Measurements from ENCODE around the gene HOXC13. TPM values are rescaled to one million over a fixed set of nuclear protein-coding genes. Genes with fewer than 3 reads are reported as not detected.
A peak's percentile ranks its signal among the peaks of the same experiment; 100 is the strongest.

Gene HOXC13
- total RNA-seq, 1 experiment from 2014 or later, result 7.2 TPM

GRCh38 chr12:53965281-53966084 is 26.9 kb downstream of the HOXC13 start:
- H3K27me3 ChIP-seq (replicated peaks), result no peaks in the 10 kb centered on the region
- peak overlapping the region; percentile 60 for H3K4me3 ChIP-seq
- H3K9me3 ChIP-seq (replicated peaks), result no peaks in the 10 kb centered on the region
- H3K36me3 ChIP-seq, result peaks cover 36% of the 10 kb centered on the region
- peaks cover 46% of the 10 kb centered on the region for H3K4me1 ChIP-seq (replicated peaks)
- peak; percentile 96 to 97 for DNase-seq (ENCODE audit: low read depth in 1 of 2, low spot score in 2 of 2)
- H3K27ac ChIP-seq, result peak overlapping the region; percentile 81

- Histone ChIP-seq H3K27ac (peak overlapping the region; percentile 81), H3K4me1 (replicated peaks) (peaks cover 51% of the 10 kb centered on the region), H3K36me3 (peaks cover 41% of the 10 kb centered on the region), H3K4me3 (peak overlapping the region; percentile 60), H3K9me3 (replicated peaks) (no peaks in the 10 kb centered on the region), H3K27me3 (replicated peaks) (no peaks in the 10 kb centered on the region)
- DNase-seq (ENCODE audit: low read depth in 1 of 2, low spot score in 2 of 2), result no peak
Observed at GRCh38 chr12:53966085-53966384, 27.4 kb downstream of the HOXC13 start.

- Histone ChIP-seq H3K27me3 (replicated peaks) (no peaks in the 10 kb centered on the region), H3K27ac (peak overlapping the region; percentile 81), H3K9me3 (replicated peaks) (no peaks in the 10 kb centered on the region), H3K4me1 (replicated peaks) (peaks cover 56% of the 10 kb centered on the region), H3K36me3 (peaks cover 41% of the 10 kb centered on the region), H3K4me3 (peak overlapping the region; percentile 60)
- peak in 1 of 2 experiments; percentile 61 for DNase-seq (ENCODE audit: low read depth in 1 of 2, low spot score in 2 of 2)
Observed at GRCh38 chr12:53966385-53967133, 27.9 kb downstream of the HOXC13 start.

- Histone ChIP-seq H3K4me1 (replicated peaks) (peaks cover 65% of the 10 kb centered on the region), H3K9me3 (replicated peaks) (no peaks in the 10 kb centered on the region), H3K27me3 (replicated peaks) (no peaks in the 10 kb centered on the region), H3K27ac (peak overlapping the region; percentile 81), H3K4me3 (peak overlapping the region; percentile 60), H3K36me3 (peaks cover 33% of the 10 kb centered on the region)
- DNase-seq (ENCODE audit: low read depth in 1 of 2, low spot score in 2 of 2), result peak in 1 of 2 experiments; percentile 62
Observed at GRCh38 chr12:53967421-53967925, 28.8 kb downstream of the HOXC13 start.

- peak overlapping the region; percentile 81 for H3K27ac ChIP-seq
- H3K4me1 ChIP-seq (replicated peaks), result peaks cover 63% of the 10 kb centered on the region
- DNase-seq (ENCODE audit: low read depth in 1 of 2, low spot score in 2 of 2), result peak in 1 of 2 experiments; percentile 70
- no peaks in the 10 kb centered on the region for H3K9me3 ChIP-seq (replicated peaks)
- peak overlapping the region; percentile 60 for H3K4me3 ChIP-seq
- no peaks in the 10 kb centered on the region for H3K27me3 ChIP-seq (replicated peaks)
- peaks cover 39% of the 10 kb centered on the region for H3K36me3 ChIP-seq
Observed at GRCh38 chr12:53968214-53969127, 29.8 kb downstream of the HOXC13 start.

- Histone ChIP-seq H3K27me3 (replicated peaks) (no peaks in the 10 kb centered on the region), H3K27ac (peak overlapping the region; percentile 81), H3K4me3 (peak overlapping the region; percentile 60), H3K9me3 (replicated peaks) (no peaks in the 10 kb centered on the region), H3K4me1 (replicated peaks) (peaks cover 59% of the 10 kb centered on the region), H3K36me3 (peaks cover 42% of the 10 kb centered on the region)
- peak in 1 of 2 experiments; percentile 69 for DNase-seq (ENCODE audit: low read depth in 1 of 2, low spot score in 2 of 2)
Observed at GRCh38 chr12:53969588-53970259, 31.1 kb downstream of the HOXC13 start.

- DNase-seq (ENCODE audit: low read depth in 1 of 2, low spot score in 2 of 2), result peak in 1 of 2 experiments; percentile 50
- peaks cover 44% of the 10 kb centered on the region for H3K36me3 ChIP-seq
- H3K4me3 ChIP-seq, result no peak overlapping the region
- no peaks in the 10 kb centered on the region for H3K27me3 ChIP-seq (replicated peaks)
- 0 out of 2 replicates have a peak overlapping the region, but pooled peaks have one; percentile 81 for H3K27ac ChIP-seq
- H3K4me1 ChIP-seq (replicated peaks), result peaks cover 53% of the 10 kb centered on the region
- H3K9me3 ChIP-seq (replicated peaks), result no peaks in the 10 kb centered on the region
Observed at GRCh38 chr12:53970451-53970850, 31.8 kb downstream of the HOXC13 start.

GRCh38 chr12:53971129-53971528 is 32.5 kb downstream of the HOXC13 start:
- Histone ChIP-seq H3K4me3 (no peak overlapping the region), H3K27me3 (replicated peaks) (no peaks in the 10 kb centered on the region), H3K4me1 (replicated peaks) (peaks cover 57% of the 10 kb centered on the region), H3K27ac (no peak overlapping the region), H3K9me3 (replicated peaks) (no peaks in the 10 kb centered on the region), H3K36me3 (peaks cover 45% of the 10 kb centered on the region)
- DNase-seq (ENCODE audit: low read depth in 1 of 2, low spot score in 2 of 2), result no peak

- Histone ChIP-seq H3K27ac (peak overlapping the region; percentile 88; the same call in 1 of the 2 replicates), H3K4me3 (no peak overlapping the region), H3K27me3 (replicated peaks) (no peaks in the 10 kb centered on the region), H3K4me1 (replicated peaks) (peaks cover 63% of the 10 kb centered on the region), H3K36me3 (peaks cover 44% of the 10 kb centered on the region), H3K9me3 (replicated peaks) (no peaks in the 10 kb centered on the region)
- no peak for DNase-seq (ENCODE audit: low read depth in 1 of 2, low spot score in 2 of 2)
Observed at GRCh38 chr12:53971686-53972085, 33.1 kb downstream of the HOXC13 start.

- peaks cover 41% of the 10 kb centered on the region for H3K36me3 ChIP-seq
- H3K4me1 ChIP-seq (replicated peaks), result peaks cover 68% of the 10 kb centered on the region
- no peaks in the 10 kb centered on the region for H3K9me3 ChIP-seq (replicated peaks)
- peak in 1 of 2 experiments; percentile 82 for DNase-seq (ENCODE audit: low read depth in 1 of 2, low spot score in 2 of 2)
- no peaks in the 10 kb centered on the region for H3K27me3 ChIP-seq (replicated peaks)
- peak overlapping the region; percentile 50 for H3K4me3 ChIP-seq
- peak overlapping the region; percentile 88 for H3K27ac ChIP-seq
Observed at GRCh38 chr12:53972152-53972702, 33.6 kb downstream of the HOXC13 start.

GRCh38 chr12:53972722-53973235 is 34.1 kb downstream of the HOXC13 start, which contains the start of gene HOXC11:
Gene HOXC11, plus strand, starts transcription at chr12:53973126. Its CDS starts 116 bp downstream, at chr12:53973242.
- peak within 1 kb of the TSS; percentile 50 for H3K4me3 ChIP-seq

More at GRCh38 chr12:53972722-53973235, 34.1 kb downstream of the HOXC13 start, which contains the start of gene HOXC11:
- H3K27ac ChIP-seq, result peak within 1 kb of the TSS; percentile 88
- no peaks in the 10 kb centered on the region for H3K9me3 ChIP-seq (replicated peaks)
- no peaks in the 10 kb centered on the region for H3K27me3 ChIP-seq (replicated peaks)
- H3K36me3 ChIP-seq, result peaks cover 41% of the 10 kb centered on the region
- H3K4me1 ChIP-seq (replicated peaks), result peaks cover 74% of the 10 kb centered on the region
- DNase-seq (ENCODE audit: low read depth in 1 of 2, low spot score in 2 of 2), result no peak

Measured in SJSA1 (cell line).